Uterus (tissue), 4 donors: ENCODE measurements around the gene PLAC8L1. TPM values are rescaled to one million over a fixed set of nuclear protein-coding genes. Genes with fewer than 3 reads are reported as not detected.

ENCODE experiments used
- DNase-seq, 2 donors: peaks; one replicate each; pipeline ENCODE4 v3.0.0-alpha.2; 2019 to 2020
- H3K27ac ChIP-seq, 2 donors: fragments of 200-600 bp; sonication (generic); 1 replicate in 1 of 2; 2 replicates in 1 of 2; pipeline ENCODE4 v1.5.1; 2016 to 2018
- H3K27me3 ChIP-seq, 2 donors: fragments of 200-600 bp; sonication (generic); one replicate each; pipeline ENCODE4 v1.5.1; 2018 to 2019; ENCODE audit warnings: control low read depth in 1 of 2
- H3K36me3 ChIP-seq, 2 donors: fragments of 200-600 bp; sonication (generic); one replicate each; pipeline ENCODE4 v1.5.1; 2019; ENCODE audit warnings: control low read depth in 1 of 2
- H3K4me1 ChIP-seq, 2 donors: fragments of 200-600 bp; sonication (generic); one replicate each; pipeline ENCODE4 v1.5.1; 2018 to 2019; ENCODE audit warnings: control low read depth in 1 of 2
- H3K4me3 ChIP-seq, 2 donors: fragments of 200-600 bp; sonication (generic); 1 replicate in 1 of 2; 2 replicates in 1 of 2; pipeline ENCODE4 v1.5.1; 2018 to 2019; ENCODE audit warnings: mild to moderate bottlenecking in 1 of 2
- H3K9me3 ChIP-seq, 2 donors: fragments of 200-600 bp; sonication (generic); one replicate each; pipeline ENCODE4 v1.5.1; 2019; ENCODE audit warnings: control low read depth in 1 of 2
- CTCF ChIP-seq, 4 experiments: fragments of 200-600 bp in 2 of 4; fragments of 450-650 bp in 2 of 4; sonication (generic) in 2 of 4; IDR thresholded peaks; one replicate each; pipeline ENCODE4 v1.5.1; 2016 to 2019; ENCODE audit warnings: antibody characterized with exemption in 4 of 4, mild to moderate bottlenecking in 2 of 4, moderate library complexity in 1 of 4
- POLR2A ChIP-seq, 2 donors: fragments of 450-650 bp; IDR thresholded peaks; one replicate each; pipeline ENCODE4 v1.6.1; 2016; ENCODE audit warnings: antibody characterized with exemption in 2 of 2, mild to moderate bottlenecking in 1 of 2, moderate library complexity in 1 of 2
- intact Hi-C: fragments of 100-400 bp; cut with DNase I; formaldehyde crosslinking; loops from one replicate; pipeline ENCODE4 v1.15.1; 2023; ENCODE audit warnings: low total_unique reads
- total RNA-seq, 4 donors: library from RNA; depleted of rRNA in 3 of 4; stranded (reverse); fragments of >200 nt in 3 of 4; gene quantifications; one replicate each; pipeline versions ENCODE4 v1.1.0 to v1.2.4, GENCODE V29; 2014 to 2023
- donor health status: DM: yes; HTN: yes; CAD: no.

The PLAC8L1 gene
- total RNA-seq, 4 donors from 2014 or later = 1.3 TPM; not detected in 3

- H3K4me3 ChIP-seq = no peak overlapping the region
- H3K27ac ChIP-seq = no peak overlapping the region
- intact Hi-C loops = no loop called here
- no peak for DNase-seq
- TF ChIP-seq CTCF (IDR thresholded peaks at IDR 0.05) (no peak), POLR2A (IDR thresholded peaks at IDR 0.05) (no peak)
- no peaks in the 10 kb centered on the region for H3K4me1 ChIP-seq
- H3K9me3 ChIP-seq = no peaks in the 10 kb centered on the region
- H3K27me3 ChIP-seq = no peaks in the 10 kb centered on the region
- no peaks in the 10 kb centered on the region for H3K36me3 ChIP-seq
Observed at GRCh38 chr5:146049704-146050026, 55.7 kb downstream of the PLAC8L1 start.

DNA sequence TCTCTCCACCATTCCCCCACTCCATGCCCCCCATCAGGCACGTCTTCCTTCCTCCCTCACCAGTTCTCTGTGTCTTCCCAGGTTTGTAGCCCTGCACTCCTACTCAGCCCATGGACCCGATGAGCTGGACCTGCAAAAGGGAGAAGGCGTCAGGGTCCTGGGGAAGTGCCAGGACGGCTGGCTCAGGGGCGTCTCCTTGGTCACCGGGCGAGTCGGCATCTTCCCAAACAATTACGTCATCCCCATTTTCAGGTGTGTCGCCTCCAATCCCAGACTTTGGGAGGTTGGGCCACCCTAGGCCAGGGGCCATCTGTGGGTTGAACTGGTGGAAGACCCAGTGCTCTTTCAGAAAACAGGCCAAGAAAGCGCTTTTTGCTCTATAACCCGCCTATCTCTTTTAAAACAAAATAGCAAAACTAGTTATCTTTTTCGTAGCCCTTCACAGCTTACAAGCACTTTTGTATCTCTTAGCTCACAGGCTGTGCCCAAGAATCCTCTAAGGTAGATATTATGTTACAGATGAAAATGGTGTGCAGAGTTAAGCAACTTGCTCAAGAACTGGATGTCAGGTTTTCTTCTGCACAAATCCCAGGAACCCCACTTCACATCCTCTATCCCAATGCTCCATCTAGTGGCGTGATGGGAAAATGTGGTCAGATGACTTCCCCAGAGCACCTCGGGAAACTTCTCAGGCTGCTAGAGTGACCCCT is 56.2 kb downstream of the PLAC8L1 start:
- Histone ChIP-seq H3K27ac (no peak overlapping the region), H3K9me3 (no peaks in the 10 kb centered on the region), H3K36me3 (no peaks in the 10 kb centered on the region), H3K4me1 (no peaks in the 10 kb centered on the region), H3K4me3 (no peak overlapping the region), H3K27me3 (no peaks in the 10 kb centered on the region)
- no peak for DNase-seq
- intact Hi-C loops = no loop called here
- TF ChIP-seq POLR2A (IDR thresholded peaks at IDR 0.05) (no peak), CTCF (IDR thresholded peaks at IDR 0.05) (peak; percentile 43 to 58 (median 48))

GRCh38 chr5:146047396-146047795 is 58.0 kb downstream of the PLAC8L1 start:
- intact Hi-C loops = no loop called here
- Histone ChIP-seq H3K9me3 (no peaks in the 10 kb centered on the region), H3K36me3 (no peaks in the 10 kb centered on the region), H3K4me3 (no peak overlapping the region), H3K27me3 (no peaks in the 10 kb centered on the region), H3K4me1 (no peaks in the 10 kb centered on the region), H3K27ac (no peak overlapping the region)
- DNase-seq = no peak
- TF ChIP-seq POLR2A (IDR thresholded peaks at IDR 0.05) (no peak), CTCF (IDR thresholded peaks at IDR 0.05) (no peak)

- H3K4me3 ChIP-seq = no peak overlapping the region
- no peak overlapping the region for H3K27ac ChIP-seq
- no peaks in the 10 kb centered on the region for H3K27me3 ChIP-seq
- TF ChIP-seq CTCF (IDR thresholded peaks at IDR 0.05) (no peak), POLR2A (IDR thresholded peaks at IDR 0.05) (no peak)
- no peaks in the 10 kb centered on the region for H3K36me3 ChIP-seq
- no peak for DNase-seq
- intact Hi-C loops = no loop called here
- H3K4me1 ChIP-seq = no peaks in the 10 kb centered on the region
- H3K9me3 ChIP-seq = no peaks in the 10 kb centered on the region
Observed at GRCh38 chr5:146043722-146044121, 61.7 kb downstream of the PLAC8L1 start.

DNA sequence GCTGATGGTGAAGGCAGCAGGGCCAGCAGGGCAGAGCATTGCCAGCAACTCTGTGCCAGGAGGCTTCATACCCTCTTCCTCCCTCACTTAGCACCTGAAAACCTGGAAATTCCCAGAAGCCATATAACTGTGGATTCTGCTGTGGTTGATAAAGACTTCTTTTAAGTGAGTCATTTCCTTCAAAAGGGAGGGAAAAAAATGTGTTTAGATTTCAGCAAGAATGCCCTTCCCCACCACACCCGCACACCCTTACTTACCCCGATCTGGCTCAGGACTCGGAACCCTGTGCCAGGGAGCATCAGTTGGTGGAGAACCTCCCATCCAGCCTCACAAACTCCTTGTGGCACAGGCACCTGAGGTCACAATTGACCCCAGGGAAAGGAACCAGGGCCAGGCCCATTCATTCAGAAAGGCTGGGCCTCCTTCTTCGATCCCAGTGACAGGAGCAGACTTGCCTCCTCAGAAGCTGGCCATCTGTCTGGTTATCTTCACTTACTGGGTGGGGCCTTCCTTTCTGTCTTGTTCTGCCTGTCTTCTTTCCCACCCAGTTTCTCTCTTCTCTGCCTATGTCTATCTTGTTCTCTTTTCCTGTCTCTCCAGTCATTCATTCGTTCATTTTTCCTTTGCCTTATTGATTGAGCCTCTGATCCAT is 62.6 kb downstream of the PLAC8L1 start:
- intact Hi-C loops = no loop called here
- Histone ChIP-seq H3K4me3 (no peak overlapping the region), H3K4me1 (no peaks in the 10 kb centered on the region), H3K36me3 (no peaks in the 10 kb centered on the region), H3K9me3 (no peaks in the 10 kb centered on the region), H3K27me3 (no peaks in the 10 kb centered on the region), H3K27ac (no peak overlapping the region)
- TF ChIP-seq CTCF (IDR thresholded peaks at IDR 0.05) = no peak
- no peak for TF ChIP-seq POLR2A (IDR thresholded peaks at IDR 0.05)
- no peak for DNase-seq
